ENCODE data around the gene ATP7B.

ATP7B gene

DNA sequence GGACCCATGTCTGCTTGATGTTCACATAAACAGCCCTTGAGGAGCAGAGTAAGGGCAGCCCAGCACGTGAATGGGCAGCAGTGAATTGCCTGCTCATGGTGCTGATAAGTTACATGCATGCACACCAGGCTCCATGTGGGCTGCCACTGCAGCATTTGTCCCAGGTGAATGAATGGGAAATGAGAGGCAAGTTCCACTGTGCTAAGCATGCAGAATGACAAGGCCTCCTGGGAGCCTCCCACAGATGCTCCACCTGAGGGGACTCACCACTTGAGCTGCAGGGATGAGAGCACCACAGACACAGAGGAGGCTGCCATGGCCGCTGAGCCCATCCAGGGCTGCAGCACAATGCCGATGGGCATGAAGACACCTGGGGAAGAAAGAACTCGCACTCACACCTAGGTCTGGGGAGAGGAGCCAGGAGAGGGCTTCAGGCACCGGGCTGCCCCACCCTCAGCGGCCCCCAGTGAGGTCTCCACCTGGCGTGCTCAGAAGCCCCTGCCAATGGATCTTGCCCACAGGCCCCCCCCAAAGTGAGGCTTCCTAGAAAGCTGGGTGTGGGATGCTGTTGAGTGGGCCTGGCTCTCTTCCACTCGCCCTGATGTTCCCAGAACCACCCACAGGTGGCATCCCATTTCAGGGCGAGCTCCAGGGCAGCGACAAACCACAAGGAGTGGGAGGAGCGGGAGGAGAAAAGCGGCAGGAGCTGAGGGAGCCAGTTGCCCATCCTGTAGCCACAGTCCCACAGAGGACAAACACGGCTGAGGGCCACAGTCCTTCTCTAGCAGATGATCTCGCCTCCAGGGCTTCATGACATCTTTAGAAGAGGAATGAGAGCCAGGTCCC, 75.7 kb downstream of the ATP7B start:
- TF ChIP-seq, protein P1, sequence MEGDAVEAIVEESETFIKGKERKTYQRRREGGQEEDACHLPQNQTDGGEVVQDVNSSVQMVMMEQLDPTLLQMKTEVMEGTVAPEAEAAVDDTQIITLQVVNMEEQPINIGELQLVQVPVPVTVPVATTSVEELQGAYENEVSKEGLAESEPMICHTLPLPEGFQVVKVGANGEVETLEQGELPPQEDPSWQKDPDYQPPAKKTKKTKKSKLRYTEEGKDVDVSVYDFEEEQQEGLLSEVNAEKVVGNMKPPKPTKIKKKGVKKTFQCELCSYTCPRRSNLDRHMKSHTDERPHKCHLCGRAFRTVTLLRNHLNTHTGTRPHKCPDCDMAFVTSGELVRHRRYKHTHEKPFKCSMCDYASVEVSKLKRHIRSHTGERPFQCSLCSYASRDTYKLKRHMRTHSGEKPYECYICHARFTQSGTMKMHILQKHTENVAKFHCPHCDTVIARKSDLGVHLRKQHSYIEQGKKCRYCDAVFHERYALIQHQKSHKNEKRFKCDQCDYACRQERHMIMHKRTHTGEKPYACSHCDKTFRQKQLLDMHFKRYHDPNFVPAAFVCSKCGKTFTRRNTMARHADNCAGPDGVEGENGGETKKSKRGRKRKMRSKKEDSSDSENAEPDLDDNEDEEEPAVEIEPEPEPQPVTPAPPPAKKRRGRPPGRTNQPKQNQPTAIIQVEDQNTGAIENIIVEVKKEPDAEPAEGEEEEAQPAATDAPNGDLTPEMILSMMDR (IDR thresholded peaks at IDR 0.05), result no peak
- Histone ChIP-seq H3K27ac (no peak overlapping the region), H3K4me3 (no peak overlapping the region), H3K4me1 (no peaks in the 10 kb centered on the region), H3K27me3 (no peaks in the 10 kb centered on the region), H3K9me3 (no peaks in the 10 kb centered on the region), H3K36me3 (peaks cover 6 to 61% (median 27%) of the 10 kb centered on the region in 3 donors)
- no peak for DNase-seq
- intact Hi-C loops (cut with DNase I; ENCODE audit: low total_unique reads), result no loop called here

DNA sequence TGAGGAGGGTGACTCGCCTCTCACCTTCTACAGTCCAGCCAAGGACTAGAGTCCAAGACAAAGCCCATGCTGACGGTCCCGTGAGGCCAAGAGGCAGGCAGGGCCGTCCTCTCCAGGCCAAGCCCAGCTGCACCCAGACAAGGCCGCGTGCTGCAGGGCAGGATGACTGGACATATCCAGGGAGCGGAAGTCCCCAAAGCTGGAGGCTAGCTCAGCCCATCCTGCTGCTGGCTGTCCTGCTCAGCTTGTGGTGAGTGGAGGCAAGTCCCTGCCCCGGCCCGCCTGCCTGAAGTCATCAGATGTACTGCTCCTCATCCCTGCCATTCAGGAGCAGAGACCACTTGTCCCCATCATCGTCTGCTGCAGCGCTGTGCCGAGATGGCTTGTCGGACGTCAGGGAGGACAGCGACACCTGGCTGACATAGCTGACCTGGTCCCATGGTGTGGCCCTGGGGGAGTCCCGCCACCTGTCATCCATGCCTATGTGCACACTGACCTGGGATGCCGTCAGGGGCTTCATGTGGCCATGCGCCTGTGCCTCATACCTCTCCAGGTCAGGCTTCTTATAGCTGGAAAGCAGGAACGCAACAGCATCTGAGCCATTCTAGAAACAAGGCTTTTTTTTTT, 76.7 kb downstream of the ATP7B start:
- H3K9me3 ChIP-seq, result no peaks in the 10 kb centered on the region
- TF ChIP-seq, protein P1 (IDR thresholded peaks at IDR 0.05), result no peak
- H3K4me3 ChIP-seq, result no peak overlapping the region
- no peaks in the 10 kb centered on the region for H3K4me1 ChIP-seq
- DNase-seq, result no peak
- intact Hi-C loops (cut with DNase I; ENCODE audit: low total_unique reads), result no loop called here
- H3K27me3 ChIP-seq, result no peaks in the 10 kb centered on the region
- no peak overlapping the region for H3K27ac ChIP-seq
- peaks cover 6 to 61% (median 27%) of the 10 kb centered on the region in 3 donors for H3K36me3 ChIP-seq

DNA sequence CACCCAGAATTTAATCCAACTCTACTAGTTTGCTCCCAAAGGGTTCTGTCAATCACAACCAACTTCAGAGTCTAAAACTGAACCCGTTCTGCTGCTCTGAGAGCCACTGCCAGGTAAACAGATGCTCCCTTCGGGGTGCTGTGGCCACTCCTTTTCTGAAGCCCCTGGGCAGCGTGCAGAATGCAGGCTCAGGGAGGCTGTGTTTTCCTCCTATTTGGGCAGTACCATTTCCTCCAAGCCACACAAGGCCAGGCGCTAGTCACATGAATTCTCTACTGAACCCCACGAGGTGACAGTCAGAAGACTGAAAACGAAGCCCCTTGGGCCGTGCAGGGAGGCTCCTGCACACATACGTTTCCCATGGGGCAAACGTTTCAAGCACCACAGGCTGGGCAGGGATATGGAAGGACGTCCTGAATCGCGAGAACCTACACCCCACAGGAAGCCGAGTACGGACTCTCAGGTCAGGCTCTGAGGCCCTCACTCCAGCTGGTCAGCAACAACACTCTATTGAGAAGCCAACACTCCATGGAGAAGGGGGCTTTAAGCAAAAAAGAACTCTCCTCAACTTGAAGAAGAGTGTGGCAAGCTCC, 77.7 kb downstream of the ATP7B start:
- no peak overlapping the region for H3K4me3 ChIP-seq
- H3K9me3 ChIP-seq, result no peaks in the 10 kb centered on the region
- intact Hi-C loops (cut with DNase I; ENCODE audit: low total_unique reads), result no loop called here
- no peaks in the 10 kb centered on the region for H3K4me1 ChIP-seq
- no peak for DNase-seq
- H3K27ac ChIP-seq, result no peak overlapping the region
- no peaks in the 10 kb centered on the region for H3K27me3 ChIP-seq
- H3K36me3 ChIP-seq, result peaks cover 6 to 55% (median 22%) of the 10 kb centered on the region in 3 donors
- TF ChIP-seq, protein P1 (IDR thresholded peaks at IDR 0.05), result no peak

DNA sequence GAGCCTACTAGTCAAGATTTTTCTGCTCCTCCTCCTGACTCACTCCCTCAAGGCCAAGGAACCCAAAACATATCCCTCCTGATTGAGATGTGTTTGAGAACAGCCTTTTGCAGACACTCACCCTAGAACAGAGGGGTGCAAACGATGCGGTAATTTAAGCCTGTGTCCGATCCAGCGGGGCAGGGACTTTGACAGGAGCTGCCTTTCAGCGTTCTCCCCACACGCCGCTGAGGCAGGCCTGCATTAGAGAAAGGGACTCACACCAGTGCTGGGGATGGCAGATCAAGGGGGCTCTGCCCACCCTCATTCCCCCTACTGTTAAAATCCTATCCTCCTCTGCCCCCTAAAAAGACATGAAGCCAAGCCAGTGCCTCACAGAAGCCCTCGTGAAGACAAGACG, 79.0 kb downstream of the ATP7B start:
- intact Hi-C loops (cut with DNase I; ENCODE audit: low total_unique reads), result no loop called here
- Histone ChIP-seq H3K9me3 (no peaks in the 10 kb centered on the region), H3K27me3 (no peaks in the 10 kb centered on the region), H3K36me3 (peaks cover 6 to 43% (median 16%) of the 10 kb centered on the region in 3 donors), H3K4me3 (no peak overlapping the region), H3K27ac (no peak overlapping the region), H3K4me1 (no peaks in the 10 kb centered on the region)
- no peak for DNase-seq
- TF ChIP-seq, protein P1 (IDR thresholded peaks at IDR 0.05), result no peak

DNA sequence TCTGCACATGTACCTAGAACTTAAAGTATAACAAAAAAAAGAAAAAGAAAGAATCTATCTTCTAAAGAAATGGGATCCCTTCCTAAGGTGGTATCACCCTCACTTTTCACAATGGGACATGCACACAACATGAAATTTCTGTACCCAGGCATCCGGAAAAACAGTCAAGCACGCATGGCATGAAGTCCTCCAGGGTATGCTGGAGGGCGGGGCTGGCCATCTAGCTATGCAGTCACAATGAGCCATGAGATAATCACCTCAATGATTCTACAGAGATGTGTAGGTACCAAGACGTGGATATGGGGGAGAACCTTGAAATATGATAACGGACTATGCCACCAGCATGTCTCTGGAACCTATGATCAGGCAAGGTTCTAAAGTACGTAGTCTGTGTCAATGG, 79.6 kb downstream of the ATP7B start:
- no peaks in the 10 kb centered on the region for H3K9me3 ChIP-seq
- no peak overlapping the region for H3K27ac ChIP-seq
- H3K27me3 ChIP-seq, result no peaks in the 10 kb centered on the region
- H3K36me3 ChIP-seq, result peaks cover 6 to 37% (median 12%) of the 10 kb centered on the region in 3 donors
- no peak for DNase-seq
- TF ChIP-seq, protein P1 (IDR thresholded peaks at IDR 0.05), result no peak
- intact Hi-C loops (cut with DNase I; ENCODE audit: low total_unique reads), result no loop called here
- H3K4me1 ChIP-seq, result no peaks in the 10 kb centered on the region
- no peak overlapping the region for H3K4me3 ChIP-seq

Measured in tibial artery (tissue), 4 donors.